OCI-LY3 (cell line): ENCODE measurements around the gene TTC39B.

Experiments used
- H2AFZ ChIP-seq: fragments of 200-600, 300-600 bp; shearing (Covaris generic); 2 replicates; pipeline ENCODE4 v1.6.0; 2014; ENCODE audit warnings: antibody characterized with exemption, low read depth, low read length
- H3K27ac ChIP-seq: fragments of 200-600, 300-600 bp; sonication (generic); 2 replicates; pipeline ENCODE4 v1.5.1; 2014; ENCODE audit warnings: mild to moderate bottlenecking, low read length, moderate library complexity, mixed read lengths
- H3K27me3 ChIP-seq: fragments of 200-600, 300-600 bp; sonication (generic); 2 replicates; pipeline ENCODE4 v1.6.1; 2014; ENCODE audit warnings: low read depth, low read length, mixed read lengths
- H3K36me3 ChIP-seq: fragments of 200-600, 300-600 bp; sonication (generic); replicated peaks from 2 replicates; pipeline ENCODE3; 2014; ENCODE audit warnings: low read depth, low read length, mixed read lengths
- H3K4me1 ChIP-seq: fragments of 300-600, 200-600 bp; sonication (generic); 2 replicates; pipeline ENCODE4 v1.6.1; 2014; ENCODE audit warnings: low read length, mixed read lengths
- H3K4me2 ChIP-seq: fragments of 200-600, 300-600 bp; sonication (generic); 2 replicates; pipeline ENCODE4 v1.6.1; 2014; ENCODE audit warnings: low read length, mixed read lengths
- H3K4me3 ChIP-seq: fragments of 300-600, 200-600 bp; sonication (generic); 2 replicates; pipeline ENCODE4 v1.5.1; 2014; ENCODE audit warnings: antibody characterized with exemption, mild to moderate bottlenecking, low read length, moderate library complexity
- H3K79me2 ChIP-seq: fragments of 300-600, 200-600 bp; shearing (Covaris generic); 2 replicates; pipeline ENCODE4 v1.6.1; 2014; ENCODE audit warnings: mild to moderate bottlenecking, low read length, mixed read lengths
- H3K9ac ChIP-seq: fragments of 300-600, 200-600 bp; shearing (Covaris generic); 2 replicates; pipeline ENCODE4 v1.6.0; 2014; ENCODE audit warnings: mild to moderate bottlenecking, low read length, moderate library complexity
- H3K9me3 ChIP-seq: fragments of 200-600, 300-600 bp; shearing (Covaris generic); 2 replicates; pipeline ENCODE4 v1.6.1; 2014; ENCODE audit warnings: low read length, mixed read lengths; ENCODE audit not compliant: insufficient read depth
- H4K20me1 ChIP-seq: fragments of 200-600, 300-600 bp; sonication (generic); 2 replicates; pipeline ENCODE4 v1.6.1; 2016; ENCODE audit warnings: low read length, mixed read lengths; ENCODE audit not compliant: insufficient read depth
- EZH2phosphoT487 ChIP-seq: fragments of 200-600 bp; shearing (Covaris generic); IDR thresholded peaks from 2 replicates; pipeline ENCODE4 v1.6.1; 2018; ENCODE audit warnings: antibody characterized with exemption, mixed run types, low read depth
- TF ChIP-seq, protein P1 (sequence below): fragments of 200-600, 300-600 bp; sonication (generic); IDR thresholded peaks from 2 replicates; pipeline ENCODE4 v1.5.1; 2014; ENCODE audit warnings: antibody characterized with exemption, low read length, low read depth

The TTC39B gene

DNA sequence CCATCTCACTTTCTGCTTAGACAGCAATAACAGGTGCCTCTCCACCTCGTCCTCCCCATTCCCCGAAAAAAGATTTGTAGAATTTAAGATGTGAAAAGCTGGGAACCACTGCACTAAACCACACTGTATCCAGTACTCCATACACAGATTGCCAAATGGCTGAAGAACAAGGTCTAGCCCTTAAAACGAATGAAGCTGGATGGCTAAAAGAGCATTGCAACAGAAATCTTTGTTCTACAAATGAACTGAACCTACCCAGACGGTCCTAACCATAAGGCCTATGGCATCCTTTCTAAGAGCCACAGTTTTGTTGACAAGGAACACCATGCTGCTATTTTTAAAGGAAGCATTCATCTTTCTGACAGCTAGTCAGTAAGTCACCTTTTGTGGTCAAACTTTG lies 152.3 kb downstream of the TTC39B start:
- Histone ChIP-seq H3K79me2 (no peaks in the 10 kb centered on the region), H3K9me3 (no peaks in the 10 kb centered on the region), H4K20me1 (no peaks in the 10 kb centered on the region), H2AFZ (no peak overlapping the region), H3K4me3 (no peak overlapping the region), H3K9ac (no peak overlapping the region), H3K36me3 (no peaks in the 10 kb centered on the region), H3K4me1 (no peaks in the 10 kb centered on the region), H3K27ac (no peak overlapping the region), H3K27me3 (peaks cover 5% of the 10 kb centered on the region; the same call in 1 of the 2 replicates), H3K4me2 (no peak overlapping the region)
- no peak for TF ChIP-seq EZH2phosphoT487
- TF ChIP-seq, protein P1, sequence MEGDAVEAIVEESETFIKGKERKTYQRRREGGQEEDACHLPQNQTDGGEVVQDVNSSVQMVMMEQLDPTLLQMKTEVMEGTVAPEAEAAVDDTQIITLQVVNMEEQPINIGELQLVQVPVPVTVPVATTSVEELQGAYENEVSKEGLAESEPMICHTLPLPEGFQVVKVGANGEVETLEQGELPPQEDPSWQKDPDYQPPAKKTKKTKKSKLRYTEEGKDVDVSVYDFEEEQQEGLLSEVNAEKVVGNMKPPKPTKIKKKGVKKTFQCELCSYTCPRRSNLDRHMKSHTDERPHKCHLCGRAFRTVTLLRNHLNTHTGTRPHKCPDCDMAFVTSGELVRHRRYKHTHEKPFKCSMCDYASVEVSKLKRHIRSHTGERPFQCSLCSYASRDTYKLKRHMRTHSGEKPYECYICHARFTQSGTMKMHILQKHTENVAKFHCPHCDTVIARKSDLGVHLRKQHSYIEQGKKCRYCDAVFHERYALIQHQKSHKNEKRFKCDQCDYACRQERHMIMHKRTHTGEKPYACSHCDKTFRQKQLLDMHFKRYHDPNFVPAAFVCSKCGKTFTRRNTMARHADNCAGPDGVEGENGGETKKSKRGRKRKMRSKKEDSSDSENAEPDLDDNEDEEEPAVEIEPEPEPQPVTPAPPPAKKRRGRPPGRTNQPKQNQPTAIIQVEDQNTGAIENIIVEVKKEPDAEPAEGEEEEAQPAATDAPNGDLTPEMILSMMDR, result no peak

DNA sequence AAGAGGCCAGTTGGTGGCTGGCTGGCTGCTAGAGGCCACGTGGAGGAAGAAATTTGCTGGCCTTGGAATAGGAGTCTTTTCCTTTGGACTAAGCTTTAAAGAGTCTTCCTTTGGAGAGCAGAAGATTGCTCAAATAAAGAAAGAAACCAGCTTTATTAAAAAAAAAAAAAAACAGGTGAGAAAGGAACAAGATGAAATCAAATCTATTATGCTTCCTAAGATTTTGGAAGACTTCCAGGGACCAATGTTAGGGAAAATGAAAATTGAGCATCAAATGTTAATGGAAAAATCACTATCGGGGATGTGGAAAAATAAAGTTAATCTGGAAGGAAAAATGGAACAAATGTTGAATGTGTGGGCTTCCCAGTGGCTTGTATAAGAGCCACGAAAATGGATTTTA lies 153.1 kb downstream of the TTC39B start:
- Histone ChIP-seq H3K4me1 (no peaks in the 10 kb centered on the region), H3K79me2 (no peaks in the 10 kb centered on the region), H3K27ac (no peak overlapping the region), H2AFZ (no peak overlapping the region), H3K9me3 (no peaks in the 10 kb centered on the region), H3K9ac (no peak overlapping the region), H3K27me3 (peaks cover 5% of the 10 kb centered on the region; the same call in 1 of the 2 replicates), H3K36me3 (no peaks in the 10 kb centered on the region), H3K4me2 (no peak overlapping the region), H3K4me3 (no peak overlapping the region), H4K20me1 (no peaks in the 10 kb centered on the region)
- no peak for TF ChIP-seq EZH2phosphoT487
- TF ChIP-seq, protein P1, result no peak

DNA sequence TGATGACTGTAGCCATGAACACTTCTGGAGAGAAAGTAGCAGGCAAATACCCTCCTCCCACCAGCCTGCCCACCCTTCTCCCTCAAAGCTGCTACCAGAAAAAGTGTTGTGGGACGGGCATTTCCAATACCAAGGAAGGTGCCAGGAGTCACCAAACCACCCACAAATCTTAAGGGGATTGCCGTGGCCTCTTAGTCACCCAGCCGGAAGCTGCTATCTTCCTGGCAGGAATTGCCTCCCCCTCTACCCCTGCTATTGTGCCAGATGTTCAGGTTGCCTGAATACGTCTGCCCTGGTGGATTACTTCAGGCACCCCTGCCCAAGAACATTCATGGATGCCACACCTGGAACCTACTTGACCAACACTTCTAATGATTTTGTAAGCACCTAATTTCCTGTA lies 156.1 kb downstream of the TTC39B start:
- H3K27ac ChIP-seq, result no peak overlapping the region
- H3K9me3 ChIP-seq, result no peaks in the 10 kb centered on the region
- no peak for TF ChIP-seq EZH2phosphoT487
- TF ChIP-seq, protein P1, result no peak
- H4K20me1 ChIP-seq, result no peaks in the 10 kb centered on the region
- H3K79me2 ChIP-seq, result no peaks in the 10 kb centered on the region
- no peak overlapping the region for H3K9ac ChIP-seq
- H3K27me3 ChIP-seq, result peaks cover 5% of the 10 kb centered on the region
- no peaks in the 10 kb centered on the region for H3K36me3 ChIP-seq
- no peak overlapping the region for H2AFZ ChIP-seq
- no peaks in the 10 kb centered on the region for H3K4me1 ChIP-seq
- H3K4me3 ChIP-seq, result no peak overlapping the region
- H3K4me2 ChIP-seq, result no peak overlapping the region

DNA sequence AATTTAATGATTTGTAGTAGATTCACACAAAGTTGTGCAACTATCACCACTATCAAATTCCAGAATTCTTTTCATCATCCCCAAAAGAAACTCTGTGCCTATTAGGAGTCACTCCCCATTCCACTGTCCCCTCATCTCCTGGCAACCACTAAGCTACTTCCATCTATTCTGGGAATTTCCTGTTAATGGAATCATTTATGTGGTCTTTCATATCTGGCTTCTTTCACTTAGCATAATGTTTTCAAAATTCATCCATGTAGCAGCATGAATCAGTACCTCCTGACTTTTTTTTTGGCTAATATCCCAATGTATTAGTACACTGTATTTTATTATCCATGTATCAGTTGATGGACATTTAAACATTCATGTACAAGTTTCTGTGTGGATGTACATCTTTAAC lies 157.6 kb downstream of the TTC39B start:
- TF ChIP-seq EZH2phosphoT487, result no peak
- TF ChIP-seq, protein P1, result no peak
- no peak overlapping the region for H3K9ac ChIP-seq
- H3K9me3 ChIP-seq, result no peaks in the 10 kb centered on the region
- no peak overlapping the region for H3K4me2 ChIP-seq
- H3K4me1 ChIP-seq, result no peaks in the 10 kb centered on the region
- H3K27ac ChIP-seq, result no peak overlapping the region
- no peaks in the 10 kb centered on the region; the same call in none of the 2 replicates for H3K27me3 ChIP-seq
- H4K20me1 ChIP-seq, result no peaks in the 10 kb centered on the region
- no peaks in the 10 kb centered on the region for H3K79me2 ChIP-seq
- no peak overlapping the region for H3K4me3 ChIP-seq
- H2AFZ ChIP-seq, result no peak overlapping the region
- H3K36me3 ChIP-seq, result no peaks in the 10 kb centered on the region
